Measurements from ENCODE around the gene SND1.

DNA sequence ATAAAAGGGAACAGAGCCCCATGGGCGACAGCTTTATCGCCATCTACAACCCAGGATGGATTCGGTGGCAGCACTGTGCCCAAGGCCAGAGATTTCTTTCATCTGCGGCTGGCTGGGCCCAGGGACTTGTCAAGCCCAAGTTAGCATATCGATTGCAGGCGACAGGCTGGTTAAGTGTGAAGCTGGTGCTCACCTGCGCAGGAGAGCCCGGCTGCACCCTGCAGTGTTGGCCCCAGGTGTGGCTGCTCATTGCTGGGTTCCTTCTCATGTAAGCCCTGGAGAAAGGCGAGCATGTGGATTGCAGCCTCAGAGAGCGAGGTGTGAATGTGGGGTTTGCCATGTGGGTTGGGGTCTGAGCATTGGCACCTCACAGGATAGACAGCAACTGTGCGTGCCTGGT lies 419.8 kb downstream of the SND1 start:
- TF ChIP-seq, protein P1, sequence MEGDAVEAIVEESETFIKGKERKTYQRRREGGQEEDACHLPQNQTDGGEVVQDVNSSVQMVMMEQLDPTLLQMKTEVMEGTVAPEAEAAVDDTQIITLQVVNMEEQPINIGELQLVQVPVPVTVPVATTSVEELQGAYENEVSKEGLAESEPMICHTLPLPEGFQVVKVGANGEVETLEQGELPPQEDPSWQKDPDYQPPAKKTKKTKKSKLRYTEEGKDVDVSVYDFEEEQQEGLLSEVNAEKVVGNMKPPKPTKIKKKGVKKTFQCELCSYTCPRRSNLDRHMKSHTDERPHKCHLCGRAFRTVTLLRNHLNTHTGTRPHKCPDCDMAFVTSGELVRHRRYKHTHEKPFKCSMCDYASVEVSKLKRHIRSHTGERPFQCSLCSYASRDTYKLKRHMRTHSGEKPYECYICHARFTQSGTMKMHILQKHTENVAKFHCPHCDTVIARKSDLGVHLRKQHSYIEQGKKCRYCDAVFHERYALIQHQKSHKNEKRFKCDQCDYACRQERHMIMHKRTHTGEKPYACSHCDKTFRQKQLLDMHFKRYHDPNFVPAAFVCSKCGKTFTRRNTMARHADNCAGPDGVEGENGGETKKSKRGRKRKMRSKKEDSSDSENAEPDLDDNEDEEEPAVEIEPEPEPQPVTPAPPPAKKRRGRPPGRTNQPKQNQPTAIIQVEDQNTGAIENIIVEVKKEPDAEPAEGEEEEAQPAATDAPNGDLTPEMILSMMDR (IDR thresholded peaks at IDR 0.05), result no peak
- no peak for TF ChIP-seq POLR2A (IDR thresholded peaks at IDR 0.05)
